Ovary (tissue), 9 donors: ENCODE measurements around the gene SERPINI1. TPM values are rescaled to one million over a fixed set of nuclear protein-coding genes. Genes with fewer than 3 reads are reported as not detected.

Experiments
- DNase-seq, 5 donors: peaks; one replicate each; pipeline ENCODE4 v3.0.0-alpha.2; 2019 to 2020
- H3K27ac ChIP-seq, 2 donors: fragments of 200-600 bp; one replicate each; pipeline versions ENCODE4 v1.5.1 to v1.8.0; 2019 to 2022
- H3K27me3 ChIP-seq: fragments of 200-600 bp; one replicate; pipeline ENCODE4 v1.8.0; 2022
- H3K36me3 ChIP-seq: fragments of 200-600 bp; sonication (generic); one replicate; pipeline ENCODE4 v1.5.1; 2019
- H3K4me1 ChIP-seq: one replicate; pipeline ENCODE4 v1.8.1; 2013; ENCODE audit warnings: mild to moderate bottlenecking, moderate library complexity; ENCODE audit not compliant: insufficient read depth
- H3K4me3 ChIP-seq: fragments of 200-600 bp; sonication (generic); one replicate; pipeline ENCODE4 v1.5.1; 2017
- H3K9me3 ChIP-seq, 2 donors: fragments of 200-600 bp in 1 of 2; sonication (generic) in 1 of 2; one replicate each; pipeline versions ENCODE4 v1.5.1 to v1.8.1; 2013 to 2019; ENCODE audit warnings: mild to moderate bottlenecking in 1 of 2, moderate library complexity in 1 of 2
- EP300 ChIP-seq: sonication (generic); formaldehyde crosslinking; IDR thresholded peaks from one replicate; pipeline ENCODE4 v1.6.1; 2017; ENCODE audit warnings: antibody characterized with exemption
- POLR2A ChIP-seq: fragments of 450-650 bp; IDR thresholded peaks from one replicate; pipeline ENCODE4 v1.6.1; 2017; ENCODE audit warnings: antibody characterized with exemption, mild to moderate bottlenecking, moderate library complexity
- WGBS, 3 donors: extraction: QIAGEN DNeasy Blood & Tissue Kit in 1 of 3; methylation state at CpG; one replicate each; pipeline versions ENCODE4 v1.1.5 to v1.1.7; 2013 to 2017; 5-methylcytosine and 5-hydroxymethylcytosine counted together
- intact Hi-C, 4 donors: fragments of 100-400 bp; cut with DNase I; formaldehyde crosslinking; loops; one replicate each; pipeline versions ENCODE4 v1.11.0 to v1.15.1; 2022 to 2023
- polyA plus RNA-seq, 2 donors: library from polyadenylated mRNA; stranded (reverse); fragments of 200-250 nt in 1 of 2; fragments of 350-450 nt in 1 of 2; fragmentation: Illumina TruSeq in 1 of 2; extraction: RNeasy Lipid Tissue Mini Kit (QIAGEN cat#74804) in 1 of 2; gene quantifications; one replicate each; pipeline ENCODE4 v1.2.3, GENCODE V29; 2013 to 2014
- total RNA-seq, 7 donors: library from RNA; depleted of rRNA in 2 of 7; stranded (reverse); fragments of >200 nt in 2 of 7; fragmentation: NEBNext Ultra II Directional in 3 of 7; extraction: Animal tissue kit (Norgen Biotek cat#: 25700) in 3 of 7; gene quantifications; one replicate each; pipeline versions ENCODE4 v1.1.0 to v1.2.4, GENCODE V29; 2016 to 2023
- TF ChIP-seq, protein P1 (sequence below), 3 donors: fragments of 450-650 bp in 2 of 3; fragments of 200-600 bp in 1 of 3; IDR thresholded peaks; one replicate each; pipeline versions ENCODE4 v1.5.1 to v1.8.0; 2016 to 2022; ENCODE audit warnings: antibody characterized with exemption in 3 of 3, mild to moderate bottlenecking in 1 of 3
- donor health status: DM: no; HTN: no; CAD: no; lungs with moderate emphysema.
- donor health status: DM: no; HTN: no; CAD: no.
- donor health status: Bipolar disorder and iron deficiency.
- donor health status: DM: yes; HTN: yes; CAD: no.
- donor health status: DM: no; HTN: no; CAD: no.
- donor health status: DM: yes; HTN: yes; CAD: no.

The SERPINI1 gene
- total and polyA plus RNA-seq, 9 donors = 1.8 to 11.6 (median 5.0) TPM

DNA sequence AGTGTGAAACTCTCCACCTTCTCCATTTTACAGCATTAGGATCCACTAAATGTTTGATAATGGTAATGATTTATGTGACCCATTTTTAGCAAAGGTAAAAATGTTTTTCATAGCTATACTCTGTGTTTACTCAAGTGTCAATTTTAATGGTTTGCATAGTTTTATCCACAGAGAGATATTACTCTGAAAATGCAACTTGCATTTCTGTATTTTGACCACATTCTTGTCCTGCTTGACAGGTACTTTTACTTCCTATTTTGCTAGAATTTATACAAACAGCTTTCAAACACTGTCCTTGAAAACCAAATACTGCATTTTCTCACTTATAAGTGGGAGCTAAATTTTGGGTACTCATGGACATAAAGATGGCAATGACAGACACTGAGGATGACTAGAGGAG lies 62.9 kb downstream of the SERPINI1 start:
- Histone ChIP-seq H3K9me3 (no peaks in the 10 kb centered on the region), H3K27ac (no peak overlapping the region), H3K27me3 (no peaks in the 10 kb centered on the region), H3K36me3 (no peaks in the 10 kb centered on the region), H3K4me1 (no peaks in the 10 kb centered on the region), H3K4me3 (no peak overlapping the region)
- DNase-seq = no peak
- intact Hi-C loops = no loop called here
- TF ChIP-seq EP300 = no peak
- TF ChIP-seq POLR2A = no peak
- TF ChIP-seq, protein P1, sequence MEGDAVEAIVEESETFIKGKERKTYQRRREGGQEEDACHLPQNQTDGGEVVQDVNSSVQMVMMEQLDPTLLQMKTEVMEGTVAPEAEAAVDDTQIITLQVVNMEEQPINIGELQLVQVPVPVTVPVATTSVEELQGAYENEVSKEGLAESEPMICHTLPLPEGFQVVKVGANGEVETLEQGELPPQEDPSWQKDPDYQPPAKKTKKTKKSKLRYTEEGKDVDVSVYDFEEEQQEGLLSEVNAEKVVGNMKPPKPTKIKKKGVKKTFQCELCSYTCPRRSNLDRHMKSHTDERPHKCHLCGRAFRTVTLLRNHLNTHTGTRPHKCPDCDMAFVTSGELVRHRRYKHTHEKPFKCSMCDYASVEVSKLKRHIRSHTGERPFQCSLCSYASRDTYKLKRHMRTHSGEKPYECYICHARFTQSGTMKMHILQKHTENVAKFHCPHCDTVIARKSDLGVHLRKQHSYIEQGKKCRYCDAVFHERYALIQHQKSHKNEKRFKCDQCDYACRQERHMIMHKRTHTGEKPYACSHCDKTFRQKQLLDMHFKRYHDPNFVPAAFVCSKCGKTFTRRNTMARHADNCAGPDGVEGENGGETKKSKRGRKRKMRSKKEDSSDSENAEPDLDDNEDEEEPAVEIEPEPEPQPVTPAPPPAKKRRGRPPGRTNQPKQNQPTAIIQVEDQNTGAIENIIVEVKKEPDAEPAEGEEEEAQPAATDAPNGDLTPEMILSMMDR (IDR thresholded peaks at IDR 0.05) = no peak

DNA sequence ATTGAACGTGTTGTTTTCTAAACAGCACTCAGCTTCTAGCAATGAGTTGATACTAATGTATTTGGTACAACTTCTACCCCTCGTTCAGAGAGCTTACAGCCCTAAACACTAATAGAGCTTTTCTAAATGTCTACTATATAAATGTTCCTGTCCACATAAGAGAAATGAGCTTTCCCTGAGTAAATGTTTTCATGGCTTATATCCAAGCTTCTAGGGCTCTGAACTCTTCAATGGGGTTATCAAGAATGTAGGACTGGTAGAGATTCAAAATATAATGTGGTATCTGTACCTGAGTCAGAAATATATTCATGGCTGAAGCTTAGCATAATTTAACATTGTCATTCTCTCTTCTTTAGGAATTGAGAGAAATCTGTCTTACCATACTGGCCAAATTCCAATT lies 73.4 kb downstream of the SERPINI1 start:
- H3K4me3 ChIP-seq = no peak overlapping the region
- H3K27ac ChIP-seq = no peak overlapping the region
- DNase-seq = no peak
- intact Hi-C loops = no loop called here
- TF ChIP-seq, protein P1 (IDR thresholded peaks at IDR 0.05) = no peak
- TF ChIP-seq EP300 = no peak
- TF ChIP-seq POLR2A = no peak
- no peaks in the 10 kb centered on the region for H3K4me1 ChIP-seq
- no peaks in the 10 kb centered on the region for H3K27me3 ChIP-seq
- H3K36me3 ChIP-seq = no peaks in the 10 kb centered on the region
- 43 to 59% (median 49%) methylated on average over 2 of the region's 2 CpGs for WGBS, 3 donors
- H3K9me3 ChIP-seq = no peaks in the 10 kb centered on the region

DNA sequence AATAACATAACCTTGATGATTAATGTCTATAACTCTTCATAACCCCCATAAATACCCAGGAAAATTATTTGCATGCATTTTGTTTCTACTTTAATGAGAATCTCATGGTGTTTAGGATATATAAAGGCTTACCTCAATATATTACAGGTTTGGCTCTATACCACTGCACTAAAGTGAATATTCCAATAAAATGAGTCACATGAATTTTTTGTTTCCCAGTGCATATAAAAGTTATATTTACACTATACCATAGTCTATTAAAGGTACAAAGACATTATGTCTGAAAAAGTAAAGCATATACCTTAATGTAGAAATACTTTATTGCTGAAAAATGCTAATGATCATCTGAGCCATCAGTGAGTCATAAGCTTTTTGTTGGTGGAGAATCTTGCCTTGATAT lies 74.7 kb downstream of the SERPINI1 start:
- no peak overlapping the region for H3K4me3 ChIP-seq
- no peak overlapping the region for H3K27ac ChIP-seq
- no peaks in the 10 kb centered on the region for H3K27me3 ChIP-seq
- no peak for DNase-seq
- intact Hi-C loops = no loop called here
- peaks cover 6% of the 10 kb centered on the region for H3K4me1 ChIP-seq
- no peak for TF ChIP-seq EP300
- TF ChIP-seq, protein P1 (IDR thresholded peaks at IDR 0.05) = no peak
- TF ChIP-seq POLR2A = no peak
- H3K36me3 ChIP-seq = no peaks in the 10 kb centered on the region
- H3K9me3 ChIP-seq = no peaks in the 10 kb centered on the region

DNA sequence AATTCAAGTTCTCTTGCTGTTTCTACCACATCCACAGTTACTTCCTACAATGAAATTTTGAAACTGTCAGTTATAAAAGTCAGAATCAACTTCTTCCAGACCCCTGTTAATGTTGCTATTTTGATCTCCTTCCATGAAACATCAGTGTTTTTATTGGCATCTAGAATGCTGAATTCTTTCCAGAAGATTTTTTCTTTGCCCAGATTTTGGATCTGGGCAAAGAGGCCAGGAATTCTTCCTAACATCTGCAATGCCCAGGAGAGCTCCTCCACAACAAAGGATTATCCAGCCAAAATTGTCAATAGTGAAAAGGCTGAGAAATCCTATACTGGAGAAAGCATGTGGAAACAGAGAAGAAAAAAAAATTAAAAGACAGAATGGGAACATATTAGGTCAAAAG lies 75.5 kb downstream of the SERPINI1 start:
- Histone ChIP-seq H3K4me1 (peaks cover 6% of the 10 kb centered on the region), H3K27ac (no peak overlapping the region)
- intact Hi-C loops = no loop called here

More for the DNA sequence above, 75.5 kb downstream of the SERPINI1 start:
- Histone ChIP-seq H3K9me3 (no peaks in the 10 kb centered on the region), H3K4me3 (no peak overlapping the region), H3K27me3 (no peaks in the 10 kb centered on the region), H3K36me3 (no peaks in the 10 kb centered on the region)
- DNase-seq = no peak
- TF ChIP-seq POLR2A (no peak), EP300 (no peak)
- TF ChIP-seq, protein P1 (IDR thresholded peaks at IDR 0.05) = no peak
